NCI-H82 treated with DMSO at 0.1 percent for 48 hours (cell line): ENCODE measurements around the gene MUTYH.

Experiments
- DNase-seq: peaks from one replicate; lab custom pipeline; 2025; ENCODE audit not compliant: unreplicated experiment; lab: John Stamatoyannopoulos, UW

Gene MUTYH

DNA sequence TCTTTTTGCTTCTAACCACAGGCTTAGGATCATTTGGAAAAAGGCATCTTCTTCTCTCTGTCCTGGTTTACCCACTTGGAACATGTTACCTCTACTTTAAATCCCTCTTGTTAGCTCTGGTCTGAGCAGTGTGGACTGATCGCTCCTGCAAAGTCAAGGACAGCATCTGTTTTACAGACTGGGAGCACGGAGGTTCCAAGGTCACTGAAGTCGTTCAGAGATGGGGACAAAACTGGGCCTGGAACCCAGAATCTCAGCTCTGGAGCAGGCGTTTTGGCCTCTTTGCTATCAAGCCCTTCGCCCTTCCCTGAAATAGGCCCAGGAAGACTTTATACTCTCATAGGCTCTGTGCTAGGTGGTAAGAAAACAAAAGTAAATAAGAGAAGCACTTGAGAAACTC, 11.3 kb upstream of the MUTYH start:
- no peak for DNase-seq

DNA sequence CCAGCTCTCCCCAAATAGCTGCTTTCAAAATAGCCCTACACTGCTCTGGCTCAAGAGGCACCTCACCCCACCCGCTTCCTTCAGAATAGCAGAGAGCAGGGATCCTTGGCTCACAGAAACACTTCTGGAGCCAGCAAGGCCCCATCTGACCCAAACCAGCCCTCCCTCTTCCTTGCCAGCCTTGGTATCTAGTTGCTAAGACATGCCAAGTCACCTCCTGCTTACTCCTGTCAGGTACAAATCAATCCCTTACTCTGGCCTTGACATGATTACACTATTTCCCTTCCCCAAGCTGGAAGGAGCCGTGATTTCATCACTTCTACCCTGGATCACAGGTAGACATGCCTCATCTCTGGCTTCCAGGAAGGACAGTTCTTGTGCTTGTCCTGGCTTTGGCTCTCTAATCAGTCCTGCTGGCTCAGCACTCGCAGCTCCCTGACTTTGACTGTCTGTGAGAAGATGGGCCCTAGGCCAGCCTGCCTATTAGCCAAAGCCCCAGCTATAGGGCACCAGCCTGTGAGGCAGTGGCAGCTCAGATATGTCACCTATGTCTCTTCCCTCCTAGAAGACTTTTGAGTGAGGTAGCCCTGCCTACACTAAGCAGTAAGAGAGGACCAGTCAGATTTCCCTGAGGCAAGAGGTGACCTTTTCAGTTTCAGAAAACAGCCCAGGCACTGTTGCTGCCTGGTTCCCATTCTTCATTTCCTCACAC, 8.9 kb upstream of the MUTYH start:
- DNase-seq = no peak

DNA sequence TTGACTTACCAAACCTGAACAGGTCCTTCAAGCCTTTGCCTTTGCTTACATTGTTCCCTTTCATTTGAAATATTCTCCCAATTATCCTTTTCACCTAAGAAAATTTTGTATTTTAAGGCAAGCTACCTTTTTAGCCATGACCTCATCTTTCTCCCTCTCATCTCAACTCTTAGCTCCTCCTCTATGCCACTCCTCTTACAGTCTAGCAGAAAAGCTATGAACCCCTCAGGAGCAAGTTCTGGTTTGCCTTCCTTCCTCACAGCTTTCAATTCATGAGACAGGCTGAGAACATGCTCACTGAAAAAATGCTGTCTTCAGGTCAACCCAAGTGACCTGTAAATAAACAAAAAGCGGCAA, 8.3 kb upstream of the MUTYH start:
- DNase-seq = no peak

DNA sequence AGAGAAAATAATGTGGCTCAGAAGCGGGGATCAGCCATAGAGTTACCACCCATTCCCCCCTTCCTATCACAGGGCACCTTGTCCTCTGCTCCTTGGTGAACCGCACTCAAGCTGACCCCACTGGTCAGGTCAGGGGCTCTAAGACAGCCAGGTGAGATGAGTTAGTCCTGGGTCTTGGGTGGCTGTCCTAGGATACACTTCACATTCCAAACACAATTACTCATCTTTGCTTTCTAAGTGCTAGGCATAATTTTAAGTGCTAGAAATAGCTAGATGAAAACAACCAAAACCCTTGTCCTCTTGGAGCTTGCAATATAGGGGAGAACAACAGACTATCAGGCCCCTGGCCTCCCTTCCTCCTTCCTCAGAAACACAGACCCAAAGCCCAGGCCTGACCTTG, 7.8 kb upstream of the MUTYH start:
- no peak for DNase-seq

DNA sequence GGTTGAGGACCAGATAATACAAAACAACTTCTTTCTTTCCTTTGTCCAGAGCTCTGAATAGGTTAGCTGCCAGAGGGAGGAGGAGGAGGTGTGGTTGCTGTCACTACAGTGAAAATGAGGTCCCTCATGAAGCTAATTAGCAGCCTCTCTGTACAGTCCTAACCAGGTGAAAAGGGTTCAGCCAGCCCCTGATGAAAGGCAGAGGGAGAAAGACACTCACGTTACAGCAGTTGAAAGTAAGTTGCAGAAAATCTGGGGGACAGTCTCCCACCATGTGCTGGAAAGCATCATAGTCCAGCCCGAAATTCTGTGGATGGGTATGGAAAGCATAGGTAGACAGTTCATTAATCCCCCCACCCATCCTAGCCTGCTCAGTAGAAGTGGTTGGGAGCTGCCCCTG, 6.2 kb upstream of the MUTYH start:
- no peak for DNase-seq

DNA sequence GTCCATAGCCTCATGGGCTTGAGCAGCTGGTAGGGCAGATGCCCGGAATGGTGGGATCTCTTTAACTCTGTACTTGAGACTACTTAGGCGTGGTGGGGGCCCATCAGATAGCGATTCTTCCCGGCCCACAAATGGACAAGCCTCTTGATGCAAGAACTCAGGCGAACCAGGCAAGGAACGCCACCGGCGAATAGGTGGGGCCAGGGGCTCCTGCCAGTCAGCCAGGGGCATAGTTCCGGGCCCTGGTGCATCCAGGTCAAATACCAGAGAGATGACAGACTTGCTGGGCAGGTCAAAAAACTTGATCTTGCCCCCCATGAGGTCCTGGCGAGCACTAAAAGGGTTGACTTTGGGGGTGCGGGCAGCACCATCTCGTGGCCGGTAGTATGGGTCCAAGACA, 4.8 kb upstream of the MUTYH start:
- no peak for DNase-seq

DNA sequence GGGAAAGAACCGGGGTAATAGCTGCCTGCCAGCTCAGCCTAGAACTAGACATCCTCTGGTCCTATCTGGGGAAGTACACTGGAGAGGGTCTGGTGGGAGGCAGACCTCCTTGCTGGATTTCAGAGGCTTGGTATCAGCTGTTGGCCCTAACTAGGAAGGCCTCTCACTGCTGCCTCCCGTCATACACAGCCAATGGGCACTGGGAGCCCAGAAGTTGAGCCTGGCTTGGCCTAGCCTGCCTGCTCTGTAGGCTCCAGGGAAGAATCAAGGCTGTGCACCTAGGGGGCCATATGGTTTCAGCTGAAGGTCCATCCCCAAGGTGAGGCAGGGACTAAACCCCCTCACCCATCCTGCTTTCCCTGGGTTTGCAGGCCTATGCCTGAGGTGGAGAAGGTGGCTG, 4.3 kb upstream of the MUTYH start:
- no peak for DNase-seq

DNA sequence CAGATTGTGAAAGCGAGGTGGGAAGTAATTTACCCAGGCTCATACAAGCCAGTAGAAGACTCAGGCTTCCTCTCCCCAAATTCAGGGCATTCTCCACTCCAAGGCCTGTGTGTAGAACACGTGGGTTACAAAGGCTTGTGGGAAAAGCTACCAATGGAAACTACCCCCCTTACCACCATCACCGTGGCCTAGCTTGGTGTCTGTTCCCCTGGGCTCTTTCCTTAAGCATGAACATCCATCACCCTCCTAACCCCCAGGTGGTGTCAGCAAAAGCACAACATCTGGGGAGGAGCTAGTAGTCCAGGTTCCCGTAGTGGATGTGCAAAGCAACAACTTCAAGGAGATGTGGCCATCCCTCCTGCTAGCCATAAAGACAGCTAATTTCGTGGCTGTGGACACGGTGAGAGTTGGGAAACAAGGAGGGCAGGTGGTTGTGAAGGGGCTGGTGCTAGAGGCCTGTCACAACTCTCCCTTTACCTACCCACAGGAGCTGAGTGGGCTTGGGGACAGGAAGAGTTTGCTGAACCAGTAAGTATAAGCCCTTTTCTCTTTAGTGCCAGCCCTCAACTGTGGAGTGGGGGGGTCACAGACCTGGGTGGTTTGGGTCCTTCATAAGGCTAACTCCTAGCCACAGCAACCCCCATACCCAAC, 701 bp upstream of the MUTYH start:
- DNase-seq = no peak

DNA sequence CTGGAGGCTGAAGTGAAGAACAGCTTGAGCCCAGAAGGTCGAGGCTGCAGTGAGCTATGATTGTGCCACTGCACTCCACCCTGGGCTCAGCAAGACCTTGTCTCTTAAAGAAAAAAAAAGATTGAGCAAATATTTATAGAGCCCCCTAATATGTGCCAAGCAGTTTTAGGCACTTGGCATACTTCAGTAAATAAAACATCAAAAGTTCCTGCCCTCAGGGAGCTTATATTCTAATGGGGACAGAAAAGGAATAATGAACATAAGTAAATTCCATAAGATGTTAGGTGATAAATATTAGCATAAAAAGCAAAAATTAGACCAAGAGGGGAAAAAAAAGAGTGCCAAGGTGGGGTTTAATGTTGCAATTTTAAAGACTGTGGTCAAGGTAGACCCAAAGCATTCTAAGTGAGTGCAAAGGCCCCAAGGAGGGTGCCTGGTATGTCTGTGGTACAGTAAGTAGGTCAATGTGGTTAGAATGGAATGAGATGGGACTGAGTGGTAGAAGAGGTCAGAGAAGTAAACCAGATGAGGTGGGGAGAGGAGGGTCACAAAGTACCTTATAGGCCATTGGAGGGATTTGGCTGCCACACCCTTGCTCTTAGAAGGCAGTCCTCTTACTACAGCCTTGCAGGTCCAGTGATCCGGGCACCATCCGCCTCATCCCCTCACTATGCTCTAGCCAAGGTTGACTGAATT, 2.5 kb downstream of the MUTYH start:
- no peak for DNase-seq

DNA sequence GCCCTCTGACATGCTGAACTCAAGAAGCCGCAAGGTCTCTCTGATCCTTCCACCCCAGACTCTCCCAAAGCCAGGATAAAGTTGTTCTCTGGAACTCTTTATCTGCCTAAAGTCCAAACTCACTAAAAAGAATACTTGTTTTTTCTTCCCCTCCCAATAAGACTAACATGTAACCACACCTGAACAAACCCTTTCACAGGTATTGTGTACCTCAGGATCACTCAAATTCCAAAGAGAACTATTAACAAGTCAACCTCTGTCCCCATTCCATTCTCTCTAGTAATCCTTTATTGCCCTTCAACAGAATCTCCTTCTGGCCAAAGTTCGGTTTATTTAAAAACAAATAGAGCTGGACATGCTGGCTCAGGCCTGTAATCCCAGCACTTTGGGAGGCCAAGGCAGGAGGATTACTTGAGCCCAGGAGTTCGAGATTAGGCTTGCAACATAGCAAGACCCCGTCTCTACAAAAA, 4.3 kb downstream of the MUTYH start:
- DNase-seq = no peak

DNA sequence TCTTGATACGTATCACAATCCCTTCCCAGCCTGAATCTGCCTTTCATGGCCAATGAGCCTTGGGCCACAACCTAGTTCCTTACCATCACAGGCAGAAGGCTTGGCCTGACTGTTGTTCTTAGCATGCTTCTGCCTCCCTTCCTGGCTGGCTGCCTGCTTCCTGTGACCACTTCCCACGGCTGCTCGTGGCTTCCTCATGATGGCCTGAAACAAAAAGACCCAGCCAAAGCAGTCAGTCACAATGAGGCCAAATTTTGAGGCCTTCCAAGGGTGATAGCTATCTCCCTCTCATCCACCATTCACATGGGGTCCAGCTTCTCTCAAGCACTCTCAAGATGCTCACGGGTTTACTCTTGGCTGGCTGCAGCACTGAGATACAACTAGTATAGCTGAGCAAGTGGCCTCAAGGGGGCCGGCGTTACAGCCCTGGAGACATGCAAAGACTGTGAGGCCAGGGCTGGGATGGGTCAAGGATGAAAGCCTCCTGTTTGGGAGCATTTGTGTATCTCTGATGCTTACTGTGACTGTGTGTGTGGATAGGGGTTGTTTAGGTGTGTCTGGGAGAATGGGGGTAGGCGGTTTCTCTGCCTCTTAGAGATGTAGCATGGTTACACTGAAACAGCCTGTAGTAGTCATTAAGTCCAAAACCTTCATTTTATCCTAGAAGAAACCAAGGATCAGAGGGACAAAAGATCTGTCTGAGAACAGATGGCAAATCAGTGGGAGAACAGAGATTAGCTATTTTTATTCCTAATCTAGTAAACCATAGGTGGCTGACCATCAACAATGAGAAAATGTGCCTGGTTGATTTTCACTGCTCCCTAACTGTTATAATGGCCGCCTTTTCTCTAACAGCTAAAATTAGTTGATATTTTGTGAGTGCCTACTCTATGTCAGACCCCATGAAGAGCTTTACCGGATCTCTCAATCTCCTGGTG, 5.7 kb downstream of the MUTYH start:
- peak; percentile 59 for DNase-seq

DNA sequence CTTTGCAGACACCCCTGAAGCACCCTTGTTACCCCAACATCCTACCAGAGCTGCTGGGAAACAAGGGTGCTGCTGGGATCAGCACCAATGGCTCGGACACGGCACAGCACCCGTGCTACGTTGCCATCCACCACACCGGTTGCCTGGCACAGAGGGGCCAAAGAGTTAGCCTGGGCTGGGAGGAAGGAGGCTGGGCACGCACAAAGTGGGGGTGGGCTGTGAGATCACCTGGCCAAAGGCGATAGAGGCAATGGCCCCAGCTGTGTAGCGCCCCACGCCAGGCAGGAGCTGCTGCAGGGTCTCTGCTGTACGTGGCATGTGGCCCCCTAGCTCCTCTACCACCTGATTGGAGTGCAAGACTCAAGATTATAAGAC, 7.9 kb downstream of the MUTYH start:
- no peak for DNase-seq

DNA sequence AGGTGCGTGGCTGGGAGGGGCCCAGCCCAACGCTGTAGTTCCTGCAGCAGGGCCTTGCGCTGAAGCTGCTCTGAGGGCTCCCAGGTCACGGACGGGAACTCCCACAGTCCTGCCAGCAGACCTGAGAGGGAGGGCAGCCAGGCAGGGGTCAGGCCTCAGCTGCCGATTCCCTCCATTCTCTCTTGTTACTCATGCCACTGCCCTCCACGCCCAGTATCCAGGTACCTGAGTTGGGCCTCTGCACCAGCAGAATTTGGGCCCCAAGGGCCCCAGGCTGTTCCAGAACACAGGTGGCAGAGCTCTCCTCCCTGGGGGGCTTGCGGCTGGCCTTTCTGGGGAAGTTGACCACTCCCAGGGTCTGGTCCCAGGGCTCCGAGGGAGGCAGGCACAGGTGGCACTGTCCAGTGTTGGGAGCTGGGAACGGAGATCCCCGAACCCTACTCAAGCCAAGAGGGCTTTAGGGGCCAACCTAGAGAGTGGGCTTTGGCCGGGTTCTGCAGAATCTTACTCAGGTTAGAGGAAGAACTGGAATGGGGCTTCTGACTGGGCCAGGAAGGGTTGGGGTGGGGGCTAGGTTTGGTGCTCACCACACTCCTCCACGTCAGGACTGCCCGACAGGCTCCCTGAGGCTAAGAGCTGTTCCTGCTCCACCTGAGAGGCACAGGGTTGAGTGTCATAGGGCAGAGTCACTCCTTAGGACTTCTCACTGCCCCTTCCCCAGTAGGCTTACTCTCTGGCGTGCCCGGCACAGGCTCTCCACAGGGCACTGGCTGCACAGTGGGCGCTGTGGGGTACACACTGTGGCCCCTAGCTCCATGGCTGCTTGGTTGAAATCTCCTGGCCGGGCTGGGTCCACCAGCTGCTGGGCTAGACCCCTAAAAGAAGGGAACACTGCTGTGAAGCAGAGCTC, 8.5 kb downstream of the MUTYH start:
- no peak for DNase-seq

DNA sequence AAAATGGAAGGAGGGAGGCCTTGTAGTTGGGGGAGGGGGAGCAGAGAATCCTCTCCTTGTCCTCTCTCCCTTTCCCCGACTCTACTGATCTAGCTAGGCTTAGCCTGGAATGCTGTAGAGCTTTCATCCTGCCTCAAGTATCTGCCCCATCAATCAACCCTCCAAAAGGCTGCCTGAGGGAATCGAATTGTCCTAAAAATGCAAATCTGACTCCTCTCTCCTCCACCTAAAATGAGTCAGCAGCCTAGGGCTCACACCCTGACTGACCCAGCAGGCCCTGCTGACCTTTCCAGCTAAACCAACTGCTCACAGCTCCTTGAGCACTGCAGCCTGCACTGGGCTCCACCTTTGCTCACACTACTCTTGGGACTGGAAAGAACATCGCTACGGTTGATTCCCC, 10.8 kb downstream of the MUTYH start:
- no peak for DNase-seq

DNA sequence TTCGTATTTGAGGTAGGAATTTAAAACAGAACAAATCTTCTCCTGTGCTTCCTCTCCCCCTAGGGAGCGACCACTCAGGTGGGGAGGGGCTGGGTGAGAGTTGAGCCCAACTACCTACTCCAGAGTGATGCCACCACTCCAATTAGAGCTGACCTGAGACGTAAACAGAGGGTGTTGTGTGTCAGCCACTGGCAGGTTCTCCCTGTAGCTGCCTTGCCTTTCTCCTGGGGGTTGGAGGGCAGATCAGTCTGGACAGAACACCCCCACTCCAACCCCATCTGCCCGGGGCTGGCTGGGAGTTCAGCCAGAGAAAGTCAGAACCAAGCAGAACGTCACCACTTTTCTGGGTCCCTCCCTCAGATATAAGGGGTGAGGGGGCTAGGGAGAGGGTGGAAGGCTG, 11.6 kb downstream of the MUTYH start:
- DNase-seq = peak; percentile 22

DNA sequence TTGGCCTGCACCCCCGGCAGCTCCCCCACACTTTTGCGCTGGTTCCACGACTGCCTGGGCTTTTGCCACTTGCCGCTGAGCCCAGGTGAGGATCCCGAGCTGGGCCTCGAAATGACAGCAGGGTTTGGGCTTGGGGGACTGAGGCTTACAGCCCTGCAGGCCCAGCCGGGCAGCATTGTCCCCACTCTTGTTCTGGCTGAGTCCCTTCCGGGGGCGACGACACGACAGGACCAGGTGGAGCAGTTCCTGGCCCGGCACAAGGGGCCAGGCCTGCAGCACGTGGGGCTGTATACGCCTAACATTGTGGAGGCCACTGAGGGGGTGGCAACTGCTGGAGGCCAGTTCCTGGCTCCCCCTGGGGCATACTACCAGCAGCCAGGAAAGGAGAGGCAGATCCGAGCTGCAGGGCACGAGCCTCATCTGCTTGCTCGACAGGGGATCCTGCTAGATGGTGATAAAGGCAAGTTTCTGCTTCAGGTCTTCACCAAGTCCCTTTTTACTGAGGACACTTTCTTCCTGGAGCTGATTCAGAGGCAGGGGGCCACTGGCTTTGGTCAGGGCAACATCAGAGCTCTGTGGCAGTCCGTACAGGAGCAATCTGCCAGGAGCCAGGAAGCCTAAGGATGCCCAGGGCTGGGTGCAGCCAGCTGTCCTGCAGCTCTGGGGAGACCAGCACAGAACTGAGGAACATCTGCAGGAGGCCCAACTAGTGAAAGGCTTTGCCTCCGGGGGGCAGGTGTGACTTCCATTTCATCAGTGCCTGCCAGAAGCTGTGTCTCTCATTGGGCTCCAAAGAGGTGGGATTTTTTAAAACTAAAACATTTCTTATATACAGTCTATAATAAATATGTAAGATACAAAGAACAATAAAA, 12.4 kb downstream of the MUTYH start:
- no peak for DNase-seq

DNA sequence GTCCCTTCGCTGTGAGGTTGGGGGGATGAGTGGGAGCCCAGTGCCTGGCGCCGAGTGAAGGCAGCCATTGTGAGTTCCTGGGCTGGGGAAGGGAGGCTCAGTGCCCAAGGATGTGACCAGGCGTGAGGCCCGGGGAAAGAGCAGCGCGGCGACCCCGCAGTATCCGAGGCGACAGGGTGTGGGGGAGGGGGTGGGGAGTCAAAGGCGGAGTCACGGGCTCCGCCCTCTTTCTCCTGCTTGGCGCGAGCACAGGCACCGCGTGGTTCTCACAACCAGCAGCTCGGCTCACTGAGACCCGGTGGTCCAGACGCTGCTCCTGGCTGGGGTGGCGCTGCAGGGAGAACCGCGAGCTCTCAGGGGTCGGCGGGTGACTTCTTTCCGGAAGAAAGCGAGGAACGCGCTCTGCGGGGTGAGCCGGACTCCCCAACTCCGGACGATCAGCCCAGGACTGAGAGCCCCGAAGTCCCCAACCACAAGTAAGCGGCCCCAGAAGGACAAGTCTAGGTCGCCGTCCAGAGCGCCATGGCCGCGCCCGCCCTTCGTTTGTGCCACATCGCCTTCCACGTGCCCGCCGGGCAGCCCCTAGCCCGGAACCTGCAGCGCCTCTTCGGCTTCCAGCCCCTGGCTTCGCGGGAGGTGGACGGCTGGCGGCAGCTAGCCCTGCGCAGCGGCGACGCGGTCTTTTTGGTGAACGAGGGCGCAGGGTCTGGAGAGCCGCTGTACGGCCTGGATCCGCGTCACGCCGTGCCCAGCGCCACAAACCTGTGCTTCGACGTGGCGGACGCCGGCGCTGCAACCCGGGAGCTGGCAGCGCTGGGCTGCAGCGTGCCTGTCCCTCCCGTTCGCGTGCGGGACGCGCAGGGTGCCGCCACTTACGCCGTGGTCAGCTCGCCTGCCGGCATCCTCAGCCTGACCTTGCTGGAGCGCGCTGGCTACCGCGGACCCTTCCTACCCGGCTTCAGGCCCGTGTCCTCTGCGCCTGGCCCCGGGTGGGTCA, 13.3 kb downstream of the MUTYH start, which contains the start of gene HPDL:
HPDL (plus strand) TSS at position 269 of the 997 bp plus-strand sequence; CDS start at position 523, 254 bp downstream.
- peak; percentile 80 for DNase-seq
